NCI-H524 (cell line): ENCODE data around the gene ERVK3-1.
"Not testable (repeated sequence)": the region's sequence is repeated elsewhere in the genome, so short reads cannot be mapped to it uniquely, and the experiment has no call there.

ENCODE experiments used
- DNase-seq, 2 experiments: peaks; one replicate each; lab custom pipeline; 2025; lab: John Stamatoyannopoulos, UW

The ERVK3-1 gene

GRCh38 chr19:58346961-58347929 is 42.1 kb downstream of the ERVK3-1 start:
- DNase-seq: peak; percentile 75 to 81

- DNase-seq: not testable (repeated sequence)
Observed at GRCh38 chr19:58348080-58348479, 42.9 kb downstream of the ERVK3-1 start.

- DNase-seq: no peak
Observed at GRCh38 chr19:58349590-58349989, 44.4 kb downstream of the ERVK3-1 start.

- no peak for DNase-seq
Observed at GRCh38 chr19:58350001-58350861, 45.1 kb downstream of the ERVK3-1 start.

GRCh38 chr19:58350871-58351557 is 45.8 kb downstream of the ERVK3-1 start:
- DNase-seq: no peak

- no peak for DNase-seq
Observed at GRCh38 chr19:58351558-58351878, 46.3 kb downstream of the ERVK3-1 start.

- no peak for DNase-seq
Observed at GRCh38 chr19:58351990-58352755, 47.0 kb downstream of the ERVK3-1 start.

- DNase-seq: no peak
Observed at GRCh38 chr19:58352760-58353671, 47.8 kb downstream of the ERVK3-1 start, which contains the start of gene A1BG. A1BG (minus strand) TSS chr19:58353492; CDS start chr19:58353437, 55 bp downstream.

GRCh38 chr19:58353717-58354477 is 48.7 kb downstream of the ERVK3-1 start:
- DNase-seq: no peak

- DNase-seq: no peak
Observed at GRCh38 chr19:58354478-58355030, 49.4 kb downstream of the ERVK3-1 start.

GRCh38 chr19:58355215-58355796 is 50.1 kb downstream of the ERVK3-1 start:
- no peak for DNase-seq

GRCh38 chr19:58355908-58356765 is 51.0 kb downstream of the ERVK3-1 start:
- DNase-seq: peak in 1 of 2 experiments; percentile 14

- DNase-seq: no peak
Observed at GRCh38 chr19:58356766-58357480, 51.7 kb downstream of the ERVK3-1 start.

GRCh38 chr19:58357481-58358145 is 52.4 kb downstream of the ERVK3-1 start:
- no peak for DNase-seq

GRCh38 chr19:58361900-58362271 is 56.7 kb downstream of the ERVK3-1 start:
- DNase-seq: peak; percentile 34 to 43

GRCh38 chr19:58362272-58362994 is 57.3 kb downstream of the ERVK3-1 start, which contains the start of gene ZNF497:
ZNF497 (minus strand) TSS chr19:58362751; CDS start chr19:58357635, 5,116 bp downstream.
- peak; percentile 95 to 97 for DNase-seq
